Measurements from ENCODE around the gene KCNQ4.

- TF ChIP-seq CTCF (IDR thresholded peaks at IDR 0.05; ENCODE audit: low read length): no peak
- TF ChIP-seq EZH2 (IDR thresholded peaks at IDR 0.05; ENCODE audit: borderline replicate concordance, low read length): no peak
Observed at GRCh38 chr1:40838980-40839942, 55.7 kb downstream of the KCNQ4 start.
